ENCODE data around the gene LMNA. TPM values are rescaled to one million over a fixed set of nuclear protein-coding genes. Genes with fewer than 3 reads are reported as not detected.

Gene LMNA
- total RNA-seq, 1 experiment from 2014 or later: 580 TPM

DNA sequence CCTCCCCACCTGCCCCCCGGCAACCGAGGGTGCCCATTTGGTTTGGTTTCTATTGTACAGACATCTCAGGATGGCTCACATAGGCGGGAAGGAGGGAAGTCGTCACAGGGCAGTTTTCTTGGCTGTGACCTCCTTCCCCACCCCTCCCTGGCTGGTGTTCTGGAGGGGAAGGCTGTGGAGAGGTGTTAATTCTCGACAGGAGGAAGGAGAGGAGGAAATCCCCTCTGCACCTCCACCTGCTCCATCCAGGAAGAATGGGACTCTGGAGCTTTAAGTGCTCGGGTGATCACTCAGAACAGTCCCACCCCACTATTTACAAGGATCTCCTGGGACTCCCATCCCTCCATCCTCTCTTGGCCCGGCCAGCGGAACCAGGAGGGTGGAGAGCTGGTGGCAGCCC, 39.9 kb upstream of the LMNA start:
- ChIA-PET CTCF (no interaction called here), POLR2A (ENCODE audit: unreplicated experiment) (interaction anchor here (0.6 kb wide), 1 partner anchor 344 kb away, joined by 5 read pairs; no protein-coding TSS in a partner anchor)
- Histone ChIP-seq H3K9me2 (ENCODE audit: insufficient read depth) (no peaks in the 10 kb centered on the region), H2AFZ (no peak overlapping the region), H3K4me1 (replicated peaks; ENCODE audit: insufficient read depth) (no peaks in the 10 kb centered on the region), H3K27me3 (ENCODE audit: insufficient read depth, low read depth) (no peaks in the 10 kb centered on the region), H3K27ac (no peak overlapping the region), H3F3A (ENCODE audit: insufficient read depth, low read depth) (peaks cover 26% of the 10 kb centered on the region; the same call in 1 of the 2 replicates), H3K9me3 (ENCODE audit: insufficient read depth, low read depth) (no peaks in the 10 kb centered on the region), H3K4me3 (no peak overlapping the region), H4K20me1 (ENCODE audit: insufficient read depth) (no peaks in the 10 kb centered on the region), H3K36me3 (ENCODE audit: low read depth) (no peaks in the 10 kb centered on the region), H3K79me2 (ENCODE audit: low read depth) (no peaks in the 10 kb centered on the region), H3K4me2 (no peak overlapping the region)
- DNase-seq: no peak
- BruUV-seq (replicated peaks): no TSS peak
- intact Hi-C loops (cut with micrococcal nuclease; ENCODE audit: unreplicated experiment): no loop called here
- TF ChIP-seq EZH2 (IDR thresholded peaks at IDR 0.05; ENCODE audit: low read depth): no peak
- TF ChIP-seq, protein P1, sequence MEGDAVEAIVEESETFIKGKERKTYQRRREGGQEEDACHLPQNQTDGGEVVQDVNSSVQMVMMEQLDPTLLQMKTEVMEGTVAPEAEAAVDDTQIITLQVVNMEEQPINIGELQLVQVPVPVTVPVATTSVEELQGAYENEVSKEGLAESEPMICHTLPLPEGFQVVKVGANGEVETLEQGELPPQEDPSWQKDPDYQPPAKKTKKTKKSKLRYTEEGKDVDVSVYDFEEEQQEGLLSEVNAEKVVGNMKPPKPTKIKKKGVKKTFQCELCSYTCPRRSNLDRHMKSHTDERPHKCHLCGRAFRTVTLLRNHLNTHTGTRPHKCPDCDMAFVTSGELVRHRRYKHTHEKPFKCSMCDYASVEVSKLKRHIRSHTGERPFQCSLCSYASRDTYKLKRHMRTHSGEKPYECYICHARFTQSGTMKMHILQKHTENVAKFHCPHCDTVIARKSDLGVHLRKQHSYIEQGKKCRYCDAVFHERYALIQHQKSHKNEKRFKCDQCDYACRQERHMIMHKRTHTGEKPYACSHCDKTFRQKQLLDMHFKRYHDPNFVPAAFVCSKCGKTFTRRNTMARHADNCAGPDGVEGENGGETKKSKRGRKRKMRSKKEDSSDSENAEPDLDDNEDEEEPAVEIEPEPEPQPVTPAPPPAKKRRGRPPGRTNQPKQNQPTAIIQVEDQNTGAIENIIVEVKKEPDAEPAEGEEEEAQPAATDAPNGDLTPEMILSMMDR (conservative IDR thresholded peaks at IDR 0.05): no peak

DNA sequence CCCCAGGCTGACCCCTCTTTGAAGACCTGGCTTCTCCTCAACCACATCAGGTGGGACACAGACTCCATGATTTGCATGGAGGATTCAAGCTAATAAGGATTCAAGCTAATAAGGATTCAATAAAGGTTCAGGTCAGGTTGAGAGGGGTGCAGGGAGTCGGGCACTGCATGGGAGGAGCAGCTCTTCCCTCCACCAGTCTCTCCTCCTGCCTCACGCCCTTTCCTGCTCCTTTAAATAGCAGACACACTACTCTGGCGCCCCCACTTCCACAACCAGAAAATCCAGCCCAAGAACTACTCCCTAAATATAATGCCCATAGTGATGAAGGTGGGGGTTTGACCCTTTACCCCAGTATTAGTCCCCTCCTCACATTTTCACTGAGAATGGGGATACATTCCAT, 39.3 kb upstream of the LMNA start:
- DNase-seq: no peak
- POLR2A ChIA-PET (ENCODE audit: unreplicated experiment): no interaction called here
- H3K9me3 ChIP-seq (ENCODE audit: insufficient read depth, low read depth): no peaks in the 10 kb centered on the region

DNA sequence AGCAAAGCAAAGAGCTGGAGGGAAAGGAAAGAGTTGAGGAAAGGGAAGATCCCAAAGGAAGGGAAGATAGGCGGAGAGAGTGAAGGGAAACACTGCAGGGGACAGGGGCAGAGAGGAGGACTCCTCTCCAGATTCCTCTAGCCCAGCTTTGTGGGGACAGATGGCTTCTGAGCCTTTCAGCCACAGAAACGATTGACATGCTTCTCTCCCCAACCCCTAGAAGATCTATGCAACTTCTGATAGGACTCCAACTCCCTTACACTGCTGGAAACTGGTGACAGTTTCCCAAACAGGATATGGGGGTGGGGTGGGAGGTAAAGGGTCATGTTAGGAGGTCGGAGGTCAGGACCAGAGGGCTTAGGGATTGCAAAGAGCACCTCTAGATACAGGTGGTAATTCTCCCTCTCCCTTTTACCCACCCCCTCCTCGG, 38.7 kb upstream of the LMNA start:
- CTCF ChIA-PET: no interaction called here
- Histone ChIP-seq H3K79me2 (ENCODE audit: low read depth) (no peaks in the 10 kb centered on the region), H3K4me2 (no peak overlapping the region), H2AFZ (no peak overlapping the region), H3F3A (ENCODE audit: insufficient read depth, low read depth) (peaks cover 23% of the 10 kb centered on the region; the same call in 1 of the 2 replicates), H3K36me3 (ENCODE audit: low read depth) (no peaks in the 10 kb centered on the region), H3K9me3 (ENCODE audit: insufficient read depth, low read depth) (no peaks in the 10 kb centered on the region), H3K4me3 (no peak overlapping the region), H4K20me1 (ENCODE audit: insufficient read depth) (no peaks in the 10 kb centered on the region), H3K27ac (no peak overlapping the region), H3K9me2 (ENCODE audit: insufficient read depth) (no peaks in the 10 kb centered on the region), H3K27me3 (ENCODE audit: insufficient read depth, low read depth) (no peaks in the 10 kb centered on the region), H3K4me1 (replicated peaks; ENCODE audit: insufficient read depth) (no peaks in the 10 kb centered on the region)
- no peak for DNase-seq
- TF ChIP-seq, protein P1 (conservative IDR thresholded peaks at IDR 0.05): no peak
- no peak for TF ChIP-seq EZH2 (IDR thresholded peaks at IDR 0.05; ENCODE audit: low read depth)
- BruUV-seq (replicated peaks): no TSS peak
- POLR2A ChIA-PET (ENCODE audit: unreplicated experiment): no interaction called here
- intact Hi-C loops (cut with micrococcal nuclease; ENCODE audit: unreplicated experiment): no loop called here

More for the DNA sequence above, 39.3 kb upstream of the LMNA start:
- no peak overlapping the region for H3K4me2 ChIP-seq
- H2AFZ ChIP-seq: no peak overlapping the region
- no peak overlapping the region for H3K4me3 ChIP-seq
- intact Hi-C loops (cut with micrococcal nuclease; ENCODE audit: unreplicated experiment): no loop called here
- CTCF ChIA-PET: no interaction called here
- H3K36me3 ChIP-seq (ENCODE audit: low read depth): no peaks in the 10 kb centered on the region
- no peaks in the 10 kb centered on the region for H4K20me1 ChIP-seq (ENCODE audit: insufficient read depth)
- no peak overlapping the region for H3K27ac ChIP-seq
- H3K27me3 ChIP-seq (ENCODE audit: insufficient read depth, low read depth): no peaks in the 10 kb centered on the region
- no peaks in the 10 kb centered on the region for H3K79me2 ChIP-seq (ENCODE audit: low read depth)
- BruUV-seq (replicated peaks): no TSS peak
- no peaks in the 10 kb centered on the region for H3K9me2 ChIP-seq (ENCODE audit: insufficient read depth)
- no peak for TF ChIP-seq EZH2 (IDR thresholded peaks at IDR 0.05; ENCODE audit: low read depth)
- TF ChIP-seq, protein P1 (conservative IDR thresholded peaks at IDR 0.05): no peak
- H3F3A ChIP-seq (ENCODE audit: insufficient read depth, low read depth): peaks cover 26% of the 10 kb centered on the region; the same call in 1 of the 2 replicates
- no peaks in the 10 kb centered on the region for H3K4me1 ChIP-seq (replicated peaks; ENCODE audit: insufficient read depth)

Measured in PC-9 (cell line).